ENCODE measurements around the gene RUNX1.

The RUNX1 gene

GRCh38 chr21:34801519-34802132, 247.5 kb downstream of the RUNX1 start:
- no peak overlapping the region for H3K4me3 ChIP-seq (ENCODE audit: insufficient read depth, low read depth, low read length, poor library complexity, severe bottlenecking)
- no peaks in the 10 kb centered on the region for H3K27me3 ChIP-seq (replicated peaks; ENCODE audit: control insufficient read depth, insufficient read depth, low read length, poor library complexity, severe bottlenecking)
- H3K36me3 ChIP-seq (ENCODE audit: control insufficient read depth, insufficient read depth, low read length), result peaks cover 45% of the 10 kb centered on the region
- DNase-seq, result no peak
- no peak overlapping the region for H3K27ac ChIP-seq (ENCODE audit: insufficient read depth, low read length, poor library complexity, severe bottlenecking)
- H3K9me3 ChIP-seq (ENCODE audit: control insufficient read depth, low read length), result no peaks in the 10 kb centered on the region
- H3K4me1 ChIP-seq (ENCODE audit: control insufficient read depth, insufficient read depth, low read length, poor library complexity, severe bottlenecking), result no peaks in the 10 kb centered on the region

- DNase-seq, result no peak
- Histone ChIP-seq H3K4me3 (ENCODE audit: insufficient read depth, low read depth, low read length, poor library complexity, severe bottlenecking) (no peak overlapping the region), H3K9me3 (ENCODE audit: control insufficient read depth, low read length) (no peaks in the 10 kb centered on the region), H3K27me3 (replicated peaks; ENCODE audit: control insufficient read depth, insufficient read depth, low read length, poor library complexity, severe bottlenecking) (no peaks in the 10 kb centered on the region), H3K4me1 (ENCODE audit: control insufficient read depth, insufficient read depth, low read length, poor library complexity, severe bottlenecking) (no peaks in the 10 kb centered on the region), H3K27ac (ENCODE audit: insufficient read depth, low read length, poor library complexity, severe bottlenecking) (no peak overlapping the region), H3K36me3 (ENCODE audit: control insufficient read depth, insufficient read depth, low read length) (peaks cover 52% of the 10 kb centered on the region)
These were observed 248.1 kb downstream of the RUNX1 start for GRCh38 chr21:34800797-34801518.

GRCh38 chr21:34799092-34799491, 250.0 kb downstream of the RUNX1 start:
- H3K4me3 ChIP-seq (ENCODE audit: insufficient read depth, low read depth, low read length, poor library complexity, severe bottlenecking), result no peak overlapping the region
- no peaks in the 10 kb centered on the region for H3K9me3 ChIP-seq (ENCODE audit: control insufficient read depth, low read length)
- H3K4me1 ChIP-seq (ENCODE audit: control insufficient read depth, insufficient read depth, low read length, poor library complexity, severe bottlenecking), result no peaks in the 10 kb centered on the region
- no peaks in the 10 kb centered on the region for H3K27me3 ChIP-seq (replicated peaks; ENCODE audit: control insufficient read depth, insufficient read depth, low read length, poor library complexity, severe bottlenecking)
- DNase-seq, result no peak
- peaks cover 66% of the 10 kb centered on the region for H3K36me3 ChIP-seq (ENCODE audit: control insufficient read depth, insufficient read depth, low read length)
- no peak overlapping the region for H3K27ac ChIP-seq (ENCODE audit: insufficient read depth, low read length, poor library complexity, severe bottlenecking)

GRCh38 chr21:34797921-34798535, 251.1 kb downstream of the RUNX1 start:
- Histone ChIP-seq H3K27me3 (replicated peaks; ENCODE audit: control insufficient read depth, insufficient read depth, low read length, poor library complexity, severe bottlenecking) (no peaks in the 10 kb centered on the region), H3K36me3 (ENCODE audit: control insufficient read depth, insufficient read depth, low read length) (peaks cover 72% of the 10 kb centered on the region), H3K4me1 (ENCODE audit: control insufficient read depth, insufficient read depth, low read length, poor library complexity, severe bottlenecking) (no peaks in the 10 kb centered on the region), H3K4me3 (ENCODE audit: insufficient read depth, low read depth, low read length, poor library complexity, severe bottlenecking) (no peak overlapping the region), H3K27ac (ENCODE audit: insufficient read depth, low read length, poor library complexity, severe bottlenecking) (no peak overlapping the region), H3K9me3 (ENCODE audit: control insufficient read depth, low read length) (no peaks in the 10 kb centered on the region)
- no peak for DNase-seq

- peaks cover 78% of the 10 kb centered on the region for H3K36me3 ChIP-seq (ENCODE audit: control insufficient read depth, insufficient read depth, low read length)
- no peak overlapping the region for H3K4me3 ChIP-seq (ENCODE audit: insufficient read depth, low read depth, low read length, poor library complexity, severe bottlenecking)
- H3K27me3 ChIP-seq (replicated peaks; ENCODE audit: control insufficient read depth, insufficient read depth, low read length, poor library complexity, severe bottlenecking), result no peaks in the 10 kb centered on the region
- DNase-seq, result no peak
- H3K4me1 ChIP-seq (ENCODE audit: control insufficient read depth, insufficient read depth, low read length, poor library complexity, severe bottlenecking), result no peaks in the 10 kb centered on the region
- no peaks in the 10 kb centered on the region for H3K9me3 ChIP-seq (ENCODE audit: control insufficient read depth, low read length)
- H3K27ac ChIP-seq (ENCODE audit: insufficient read depth, low read length, poor library complexity, severe bottlenecking), result no peak overlapping the region
These were observed 251.9 kb downstream of the RUNX1 start for GRCh38 chr21:34797201-34797525.

- no peak for DNase-seq
- Histone ChIP-seq H3K4me1 (ENCODE audit: control insufficient read depth, insufficient read depth, low read length, poor library complexity, severe bottlenecking) (no peaks in the 10 kb centered on the region), H3K27ac (ENCODE audit: insufficient read depth, low read length, poor library complexity, severe bottlenecking) (peak overlapping the region; percentile 10), H3K9me3 (ENCODE audit: control insufficient read depth, low read length) (no peaks in the 10 kb centered on the region), H3K27me3 (replicated peaks; ENCODE audit: control insufficient read depth, insufficient read depth, low read length, poor library complexity, severe bottlenecking) (no peaks in the 10 kb centered on the region), H3K4me3 (ENCODE audit: insufficient read depth, low read depth, low read length, poor library complexity, severe bottlenecking) (no peak overlapping the region), H3K36me3 (ENCODE audit: control insufficient read depth, insufficient read depth, low read length) (peaks cover 75% of the 10 kb centered on the region)
These were observed 252.4 kb downstream of the RUNX1 start for GRCh38 chr21:34796518-34797200.

GRCh38 chr21:34795548-34796180, 253.4 kb downstream of the RUNX1 start:
- Histone ChIP-seq H3K9me3 (ENCODE audit: control insufficient read depth, low read length) (no peaks in the 10 kb centered on the region), H3K4me3 (ENCODE audit: insufficient read depth, low read depth, low read length, poor library complexity, severe bottlenecking) (no peak overlapping the region), H3K27me3 (replicated peaks; ENCODE audit: control insufficient read depth, insufficient read depth, low read length, poor library complexity, severe bottlenecking) (no peaks in the 10 kb centered on the region), H3K4me1 (ENCODE audit: control insufficient read depth, insufficient read depth, low read length, poor library complexity, severe bottlenecking) (no peaks in the 10 kb centered on the region), H3K27ac (ENCODE audit: insufficient read depth, low read length, poor library complexity, severe bottlenecking) (no peak overlapping the region), H3K36me3 (ENCODE audit: control insufficient read depth, insufficient read depth, low read length) (peaks cover 74% of the 10 kb centered on the region)
- DNase-seq, result no peak

GRCh38 chr21:34795175-34795547, 253.9 kb downstream of the RUNX1 start:
- Histone ChIP-seq H3K27ac (ENCODE audit: insufficient read depth, low read length, poor library complexity, severe bottlenecking) (no peak overlapping the region), H3K4me1 (ENCODE audit: control insufficient read depth, insufficient read depth, low read length, poor library complexity, severe bottlenecking) (no peaks in the 10 kb centered on the region), H3K9me3 (ENCODE audit: control insufficient read depth, low read length) (no peaks in the 10 kb centered on the region), H3K27me3 (replicated peaks; ENCODE audit: control insufficient read depth, insufficient read depth, low read length, poor library complexity, severe bottlenecking) (no peaks in the 10 kb centered on the region), H3K4me3 (ENCODE audit: insufficient read depth, low read depth, low read length, poor library complexity, severe bottlenecking) (no peak overlapping the region), H3K36me3 (ENCODE audit: control insufficient read depth, insufficient read depth, low read length) (peaks cover 73% of the 10 kb centered on the region)
- DNase-seq, result no peak

- Histone ChIP-seq H3K4me3 (ENCODE audit: insufficient read depth, low read depth, low read length, poor library complexity, severe bottlenecking) (no peak overlapping the region), H3K4me1 (ENCODE audit: control insufficient read depth, insufficient read depth, low read length, poor library complexity, severe bottlenecking) (no peaks in the 10 kb centered on the region), H3K27me3 (replicated peaks; ENCODE audit: control insufficient read depth, insufficient read depth, low read length, poor library complexity, severe bottlenecking) (no peaks in the 10 kb centered on the region), H3K9me3 (ENCODE audit: control insufficient read depth, low read length) (no peaks in the 10 kb centered on the region), H3K36me3 (ENCODE audit: control insufficient read depth, insufficient read depth, low read length) (peaks cover 68% of the 10 kb centered on the region), H3K27ac (ENCODE audit: insufficient read depth, low read length, poor library complexity, severe bottlenecking) (no peak overlapping the region)
- no peak for DNase-seq
These were observed 254.4 kb downstream of the RUNX1 start for GRCh38 chr21:34794686-34795085.
